ENCODE data around the gene BEX4. TPM values are rescaled to one million over a fixed set of nuclear protein-coding genes. Genes with fewer than 3 reads are reported as not detected.

BEX4 gene
- total RNA-seq, 2 experiments from 2014 or later = not detected

- no peak overlapping the region for H3K4me3 ChIP-seq (ENCODE audit: low read depth, low read length, poor library complexity, severe bottlenecking)
- peaks cover 12% of the 10 kb centered on the region; the same call in 1 of the 2 replicates for H3K36me3 ChIP-seq (ENCODE audit: insufficient read depth, low read length)
- no peak overlapping the region for H3K4me2 ChIP-seq (ENCODE audit: low read length)
- H3K9me3 ChIP-seq (ENCODE audit: low read length) = no peaks in the 10 kb centered on the region
- BruUV-seq (replicated peaks) = no TSS peak
- H3K79me2 ChIP-seq (ENCODE audit: insufficient read depth, low read depth, low read length) = peaks cover 14% of the 10 kb centered on the region; the same call in 1 of the 2 replicates
- DNase-seq (ENCODE audit: low spot score) = no peak
- H3K27ac ChIP-seq (ENCODE audit: low read depth, low read length, poor library complexity, severe bottlenecking) = no peak overlapping the region
- peaks cover 14% of the 10 kb centered on the region for H3K4me1 ChIP-seq (ENCODE audit: insufficient read depth, low read length, poor library complexity, severe bottlenecking)
- no peaks in the 10 kb centered on the region for H4K20me1 ChIP-seq (ENCODE audit: insufficient read depth, low read length)
- CTCF ChIA-PET (ENCODE audit: unreplicated experiment) = no interaction called here
- POLR2A ChIA-PET = no interaction called here
- intact Hi-C loops (cut with micrococcal nuclease; ENCODE audit: unreplicated experiment) = no loop called here
- TF ChIP-seq EZH2phosphoT487 (IDR thresholded peaks at IDR 0.05; ENCODE audit: borderline replicate concordance, low read depth, low read length) (no peak), CTCF (conservative IDR thresholded peaks at IDR 0.05; ENCODE audit: low read length) (no peak)
- H2AFZ ChIP-seq (ENCODE audit: low read length) = no peak overlapping the region
- no peaks in the 10 kb centered on the region for H3K9me2 ChIP-seq (ENCODE audit: insufficient read depth, low read length)
Measured at GRCh38 chrX:103250977-103251376, 36.1 kb downstream of the BEX4 start.

- intact Hi-C loops (cut with micrococcal nuclease; ENCODE audit: unreplicated experiment) = no loop called here
- no TSS peak for BruUV-seq (replicated peaks)
- H3K4me2 ChIP-seq (ENCODE audit: low read length) = peak overlapping the region; percentile 85
- H3K9me3 ChIP-seq (ENCODE audit: low read length) = no peaks in the 10 kb centered on the region
- H3K4me3 ChIP-seq (ENCODE audit: low read depth, low read length, poor library complexity, severe bottlenecking) = peak overlapping the region; percentile 94
- ChIA-PET CTCF (ENCODE audit: unreplicated experiment) (no interaction called here), POLR2A (interaction anchor here (0.6 kb wide), 1 partner anchor 236 kb away, joined by 4 read pairs; no protein-coding TSS in a partner anchor)
- H3K27ac ChIP-seq (ENCODE audit: low read depth, low read length, poor library complexity, severe bottlenecking) = no peak overlapping the region
- H4K20me1 ChIP-seq (ENCODE audit: insufficient read depth, low read length) = no peaks in the 10 kb centered on the region
- H3K36me3 ChIP-seq (ENCODE audit: insufficient read depth, low read length) = peaks cover 12% of the 10 kb centered on the region; the same call in 1 of the 2 replicates
- peaks cover 14% of the 10 kb centered on the region; the same call in 1 of the 2 replicates for H3K79me2 ChIP-seq (ENCODE audit: insufficient read depth, low read depth, low read length)
- peaks cover 14% of the 10 kb centered on the region for H3K4me1 ChIP-seq (ENCODE audit: insufficient read depth, low read length, poor library complexity, severe bottlenecking)
- no peak for TF ChIP-seq EZH2phosphoT487 (IDR thresholded peaks at IDR 0.05; ENCODE audit: borderline replicate concordance, low read depth, low read length)
- no peak for TF ChIP-seq CTCF (conservative IDR thresholded peaks at IDR 0.05; ENCODE audit: low read length)
- H3K9me2 ChIP-seq (ENCODE audit: insufficient read depth, low read length) = no peaks in the 10 kb centered on the region
- H2AFZ ChIP-seq (ENCODE audit: low read length) = no peak overlapping the region
- no peak for DNase-seq (ENCODE audit: low spot score)
Measured at GRCh38 chrX:103253608-103254007, 38.7 kb downstream of the BEX4 start.

- Histone ChIP-seq H2AFZ (ENCODE audit: low read length) (peak overlapping the region; percentile 98; the same call in 1 of the 2 replicates), H3K4me3 (ENCODE audit: low read depth, low read length, poor library complexity, severe bottlenecking) (peak overlapping the region; percentile 94), H3K9me3 (ENCODE audit: low read length) (no peaks in the 10 kb centered on the region), H4K20me1 (ENCODE audit: insufficient read depth, low read length) (no peaks in the 10 kb centered on the region), H3K27ac (ENCODE audit: low read depth, low read length, poor library complexity, severe bottlenecking) (peak overlapping the region; percentile 70), H3K79me2 (ENCODE audit: insufficient read depth, low read depth, low read length) (peaks cover 14% of the 10 kb centered on the region; the same call in 1 of the 2 replicates), H3K36me3 (ENCODE audit: insufficient read depth, low read length) (peaks cover 12% of the 10 kb centered on the region; the same call in 1 of the 2 replicates), H3K4me2 (ENCODE audit: low read length) (peak overlapping the region; percentile 85), H3K4me1 (ENCODE audit: insufficient read depth, low read length, poor library complexity, severe bottlenecking) (peaks cover 14% of the 10 kb centered on the region), H3K9me2 (ENCODE audit: insufficient read depth, low read length) (no peaks in the 10 kb centered on the region)
- intact Hi-C loops (cut with micrococcal nuclease; ENCODE audit: unreplicated experiment) = no loop called here
- POLR2A ChIA-PET = interaction anchor here (0.6 to 1.0 kb wide), 2 partner anchors 236 to 432 kb away, joined by 3 to 4 read pairs; no protein-coding TSS in a partner anchor
- TF ChIP-seq CTCF (conservative IDR thresholded peaks at IDR 0.05; ENCODE audit: low read length) (no peak), EZH2phosphoT487 (IDR thresholded peaks at IDR 0.05; ENCODE audit: borderline replicate concordance, low read depth, low read length) (no peak)
- DNase-seq (ENCODE audit: low spot score) = peak; percentile 73
- BruUV-seq (replicated peaks) = no TSS peak
- CTCF ChIA-PET (ENCODE audit: unreplicated experiment) = interaction anchor here (0.9 kb wide), 1 partner anchor 43 kb away, joined by 3 read pairs; no protein-coding TSS in a partner anchor
Measured at GRCh38 chrX:103254171-103254824, 39.4 kb downstream of the BEX4 start.

Measured in OCI-LY7 (cell line).